Loucy (cell line): Measurements from ENCODE around the gene ERF.

Experiments used
- H2AFZ ChIP-seq: fragments of 200-600 bp; sonication (generic); 2 replicates; pipeline ENCODE4 v1.6.0; 2016; ENCODE audit warnings: antibody characterized with exemption, mild to moderate bottlenecking, low read length, moderate library complexity
- H3F3A ChIP-seq: fragments of 200-600 bp; 2 replicates; pipeline ENCODE4 v1.6.0; 2016; ENCODE audit warnings: antibody characterized with exemption, low read depth, mild to moderate bottlenecking
- H3K27me3 ChIP-seq: fragments of 200-600 bp; sonication (generic); 2 replicates; pipeline ENCODE4 v1.6.1; 2014; ENCODE audit warnings: low read length, mild to moderate bottlenecking; ENCODE audit not compliant: insufficient read depth, poor library complexity, severe bottlenecking
- H3K36me3 ChIP-seq: fragments of 200-600 bp; sonication (generic); 2 replicates; pipeline ENCODE4 v1.6.1; 2016; ENCODE audit warnings: low read length; ENCODE audit not compliant: insufficient read depth
- H3K4me1 ChIP-seq: fragments of 200-600 bp; sonication (generic); 2 replicates; pipeline ENCODE4 v1.5.1; 2014; ENCODE audit warnings: low read length, mild to moderate bottlenecking; ENCODE audit not compliant: insufficient read depth, poor library complexity, severe bottlenecking
- H3K4me2 ChIP-seq: fragments of 200-600 bp; sonication (generic); 2 replicates; pipeline ENCODE4 v1.6.0; 2014; ENCODE audit warnings: antibody characterized with exemption, low read length, low read depth, mild to moderate bottlenecking; ENCODE audit not compliant: poor library complexity, severe bottlenecking
- H3K4me3 ChIP-seq: fragments of 200-600 bp; sonication (generic); 2 replicates; pipeline ENCODE4 v1.5.1; 2014; ENCODE audit warnings: low read length, mild to moderate bottlenecking, mixed read lengths; ENCODE audit not compliant: poor library complexity, severe bottlenecking
- H3K79me2 ChIP-seq: fragments of 200-600 bp; sonication (generic); 2 replicates; pipeline ENCODE4 v1.6.1; 2014; ENCODE audit warnings: low read length; ENCODE audit not compliant: insufficient read depth
- H3K9ac ChIP-seq: fragments of 200-600 bp; sonication (generic); 2 replicates; pipeline ENCODE4 v1.6.0; 2014; ENCODE audit warnings: mild to moderate bottlenecking, low read depth, low read length, moderate library complexity; ENCODE audit not compliant: poor library complexity, severe bottlenecking
- H3K9me2 ChIP-seq: fragments of 200-600 bp; sonication (generic); replicated peaks from 2 replicates; pipeline ENCODE4 v1.6.1; 2016; ENCODE audit warnings: low read depth, low read length, mixed read lengths
- H3K9me3 ChIP-seq: fragments of 200-600 bp; sonication (generic); 2 replicates; pipeline ENCODE4 v1.6.1; 2014; ENCODE audit warnings: mild to moderate bottlenecking, antibody characterized with exemption, low read length, low read depth; ENCODE audit not compliant: insufficient read depth
- H4K20me1 ChIP-seq: fragments of 200-600 bp; sonication (generic); 2 replicates; pipeline ENCODE4 v1.6.0; 2014; ENCODE audit warnings: antibody characterized with exemption, low read length, mild to moderate bottlenecking; ENCODE audit not compliant: insufficient read depth, poor library complexity, severe bottlenecking
- EZH2phosphoT487 ChIP-seq: fragments of 200-600 bp; IDR thresholded peaks from 2 replicates; pipeline ENCODE4 v1.6.1; 2018; ENCODE audit warnings: antibody characterized with exemption, mild to moderate bottlenecking, moderate library complexity, borderline replicate concordance
- TF ChIP-seq, protein P1 (sequence below): fragments of 200-600 bp; sonication (generic); conservative IDR thresholded peaks from 2 replicates; pipeline ENCODE4 v1.5.1; 2014; ENCODE audit warnings: mild to moderate bottlenecking, antibody characterized with exemption, low read length

ERF gene

DNA sequence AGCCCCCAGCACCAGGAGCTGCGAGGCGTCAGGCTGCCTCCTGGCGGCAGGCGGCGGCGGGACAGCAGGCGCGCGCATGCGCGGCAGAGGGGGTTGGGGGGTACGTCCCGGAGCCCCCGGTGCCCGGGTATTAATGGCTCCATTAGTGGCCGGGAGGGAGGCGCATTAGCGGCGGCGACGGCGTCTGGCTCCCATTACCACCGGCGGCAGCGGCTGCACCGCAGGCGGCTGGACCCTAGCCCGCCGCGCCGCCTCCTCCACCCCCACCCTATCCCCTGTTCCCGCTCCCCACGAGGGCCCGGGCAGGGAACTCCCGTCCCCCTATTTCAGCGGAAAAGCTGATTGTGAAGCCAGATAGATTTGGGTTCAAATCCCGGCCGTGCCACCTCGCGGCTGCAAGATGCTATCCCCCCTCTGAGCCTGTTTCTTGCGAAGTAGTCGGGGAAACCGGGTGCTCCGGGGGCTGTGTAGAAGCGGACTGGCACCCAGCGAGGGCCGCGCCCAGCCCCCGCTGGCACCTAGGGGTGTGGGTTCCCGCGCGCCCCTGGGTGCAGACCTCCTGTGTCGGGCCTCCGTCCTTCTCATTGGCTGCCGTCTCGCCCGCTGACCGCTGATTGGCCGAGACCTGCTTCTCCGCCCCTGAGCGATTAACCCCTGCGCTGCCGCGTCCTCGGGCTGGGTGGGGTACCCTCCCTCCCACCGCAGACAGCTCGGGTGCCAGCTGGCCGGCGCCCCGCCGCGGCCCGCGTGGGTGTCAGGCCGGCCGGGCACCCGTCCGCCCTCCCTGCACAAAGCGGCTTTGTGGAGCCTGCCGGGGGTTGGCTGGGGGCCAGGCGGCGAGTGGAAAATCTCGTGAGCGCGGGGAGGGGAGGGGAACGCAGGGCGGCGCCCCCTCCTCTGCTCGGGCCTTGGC lies 25.2 kb upstream of the ERF start:
- Histone ChIP-seq H3K9me3 (no peaks in the 10 kb centered on the region), H2AFZ (peak overlapping the region; percentile 49), H3K27me3 (no peaks in the 10 kb centered on the region), H3K36me3 (no peaks in the 10 kb centered on the region), H3K9me2 (no peaks in the 10 kb centered on the region), H3K4me3 (peak overlapping the region; percentile 74), H3K4me1 (peaks cover 41% of the 10 kb centered on the region), H3K9ac (peak overlapping the region; percentile 76), H3K4me2 (peak overlapping the region; percentile 87), H3F3A (peaks cover 5% of the 10 kb centered on the region; the same call in 1 of the 2 replicates), H4K20me1 (peaks cover 7% of the 10 kb centered on the region), H3K79me2 (peaks cover 22% of the 10 kb centered on the region)
- TF ChIP-seq, protein P1, sequence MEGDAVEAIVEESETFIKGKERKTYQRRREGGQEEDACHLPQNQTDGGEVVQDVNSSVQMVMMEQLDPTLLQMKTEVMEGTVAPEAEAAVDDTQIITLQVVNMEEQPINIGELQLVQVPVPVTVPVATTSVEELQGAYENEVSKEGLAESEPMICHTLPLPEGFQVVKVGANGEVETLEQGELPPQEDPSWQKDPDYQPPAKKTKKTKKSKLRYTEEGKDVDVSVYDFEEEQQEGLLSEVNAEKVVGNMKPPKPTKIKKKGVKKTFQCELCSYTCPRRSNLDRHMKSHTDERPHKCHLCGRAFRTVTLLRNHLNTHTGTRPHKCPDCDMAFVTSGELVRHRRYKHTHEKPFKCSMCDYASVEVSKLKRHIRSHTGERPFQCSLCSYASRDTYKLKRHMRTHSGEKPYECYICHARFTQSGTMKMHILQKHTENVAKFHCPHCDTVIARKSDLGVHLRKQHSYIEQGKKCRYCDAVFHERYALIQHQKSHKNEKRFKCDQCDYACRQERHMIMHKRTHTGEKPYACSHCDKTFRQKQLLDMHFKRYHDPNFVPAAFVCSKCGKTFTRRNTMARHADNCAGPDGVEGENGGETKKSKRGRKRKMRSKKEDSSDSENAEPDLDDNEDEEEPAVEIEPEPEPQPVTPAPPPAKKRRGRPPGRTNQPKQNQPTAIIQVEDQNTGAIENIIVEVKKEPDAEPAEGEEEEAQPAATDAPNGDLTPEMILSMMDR = peak; percentile 82
- no peak for TF ChIP-seq EZH2phosphoT487

DNA sequence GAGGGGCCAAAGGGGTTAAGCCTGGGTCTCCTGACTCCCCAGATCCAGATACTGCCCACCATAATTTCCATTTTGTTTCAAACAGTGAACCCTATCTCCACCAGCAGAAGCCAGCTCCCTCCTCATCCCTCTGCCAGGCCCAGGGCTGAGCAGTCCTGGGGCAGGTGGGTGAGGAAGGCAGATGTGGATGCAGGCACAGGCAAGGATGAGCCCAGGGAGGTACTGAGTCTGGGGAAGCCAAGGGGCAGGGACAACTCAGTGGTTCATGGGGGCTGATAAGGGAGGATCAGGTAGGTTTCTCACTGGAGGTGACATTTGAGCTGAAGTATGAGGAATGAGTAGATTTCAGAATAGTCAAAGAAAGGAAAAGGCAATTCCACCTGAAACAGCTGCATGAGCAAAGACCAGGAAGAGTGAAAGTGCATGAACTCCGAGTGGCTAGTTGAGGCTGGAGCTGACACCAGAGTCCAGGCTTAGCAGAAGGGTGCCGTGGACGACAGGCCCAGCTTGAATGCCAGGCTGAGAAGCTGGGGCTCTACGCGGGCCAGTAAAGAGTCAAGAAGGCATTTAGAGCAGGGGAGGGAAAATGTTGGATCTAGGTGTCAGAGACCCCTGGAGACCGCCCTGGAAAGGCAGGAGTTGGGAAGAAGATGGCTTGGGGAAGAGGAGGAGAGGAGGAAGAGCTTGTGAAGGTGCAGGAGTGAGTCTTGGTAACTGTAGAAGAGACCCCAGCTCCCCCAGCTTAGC lies 24.4 kb upstream of the ERF start:
- H3K4me1 ChIP-seq = peaks cover 35% of the 10 kb centered on the region

DNA sequence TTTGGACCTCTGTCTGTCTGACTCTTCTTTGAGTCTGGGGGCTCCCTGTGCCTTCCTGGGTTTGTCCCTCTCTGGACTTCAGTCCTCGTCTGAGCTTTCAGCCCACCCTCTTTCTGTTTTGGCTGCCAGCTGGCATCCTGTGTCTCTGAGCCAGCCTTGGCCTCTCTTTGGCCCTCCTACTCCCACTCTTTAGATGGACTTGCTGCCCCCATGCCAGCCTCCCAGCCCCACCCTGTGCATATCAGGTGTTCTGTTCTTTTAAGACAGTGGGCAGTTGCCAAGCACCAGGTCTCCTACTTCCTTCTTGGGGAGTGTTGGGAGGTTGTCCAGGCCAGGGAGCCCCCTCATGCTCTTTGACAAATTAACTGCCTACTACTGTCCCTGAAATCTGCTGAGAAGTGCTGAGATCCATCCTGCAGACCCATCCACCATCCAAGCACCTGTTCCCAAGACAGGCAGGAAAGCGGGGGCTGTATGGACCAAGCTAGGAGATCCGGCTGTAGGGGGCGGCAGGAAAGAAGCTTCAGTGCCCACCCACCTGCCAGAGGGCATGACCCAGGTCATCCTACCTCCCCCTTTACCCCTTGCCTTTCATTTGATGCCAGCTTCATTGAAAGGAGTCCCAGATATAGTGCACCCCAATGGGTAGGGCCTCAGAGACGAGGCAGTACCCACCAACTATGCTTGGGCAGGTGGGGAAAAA lies 23.7 kb upstream of the ERF start:
- Histone ChIP-seq H3K9ac (peak overlapping the region; percentile 76), H3K79me2 (peaks cover 14% of the 10 kb centered on the region; the same call in 1 of the 2 replicates), H2AFZ (no peak overlapping the region), H3K4me3 (peak overlapping the region; percentile 74), H4K20me1 (no peaks in the 10 kb centered on the region), H3K9me3 (no peaks in the 10 kb centered on the region), H3K4me2 (peak overlapping the region; percentile 87), H3K4me1 (peaks cover 35% of the 10 kb centered on the region), H3K27me3 (no peaks in the 10 kb centered on the region), H3K9me2 (no peaks in the 10 kb centered on the region), H3F3A (peaks cover 5% of the 10 kb centered on the region; the same call in 1 of the 2 replicates), H3K36me3 (0 out of 2 replicates have a peak, but pooled peaks cover 3% of the 10 kb centered on the region)
- TF ChIP-seq, protein P1 = no peak
- TF ChIP-seq EZH2phosphoT487 = no peak

More for the DNA sequence above, 24.4 kb upstream of the ERF start:
- H3K4me3 ChIP-seq = peak overlapping the region; percentile 74
- peaks cover 14% of the 10 kb centered on the region; the same call in 1 of the 2 replicates for H3K79me2 ChIP-seq
- H4K20me1 ChIP-seq = no peaks in the 10 kb centered on the region
- no peaks in the 10 kb centered on the region for H3K9me3 ChIP-seq
- no peak overlapping the region for H2AFZ ChIP-seq
- 0 out of 2 replicates have a peak, but pooled peaks cover under 1% of the 10 kb centered on the region for H3K36me3 ChIP-seq
- H3K4me2 ChIP-seq = peak overlapping the region; percentile 87
- H3F3A ChIP-seq = peaks cover 5% of the 10 kb centered on the region; the same call in 1 of the 2 replicates
- H3K9me2 ChIP-seq = no peaks in the 10 kb centered on the region
- TF ChIP-seq, protein P1 = no peak
- no peak for TF ChIP-seq EZH2phosphoT487
- no peaks in the 10 kb centered on the region for H3K27me3 ChIP-seq
- H3K9ac ChIP-seq = peak overlapping the region; percentile 76
